ENCODE data around the gene ANKRD13B.

The ANKRD13B gene

DNA sequence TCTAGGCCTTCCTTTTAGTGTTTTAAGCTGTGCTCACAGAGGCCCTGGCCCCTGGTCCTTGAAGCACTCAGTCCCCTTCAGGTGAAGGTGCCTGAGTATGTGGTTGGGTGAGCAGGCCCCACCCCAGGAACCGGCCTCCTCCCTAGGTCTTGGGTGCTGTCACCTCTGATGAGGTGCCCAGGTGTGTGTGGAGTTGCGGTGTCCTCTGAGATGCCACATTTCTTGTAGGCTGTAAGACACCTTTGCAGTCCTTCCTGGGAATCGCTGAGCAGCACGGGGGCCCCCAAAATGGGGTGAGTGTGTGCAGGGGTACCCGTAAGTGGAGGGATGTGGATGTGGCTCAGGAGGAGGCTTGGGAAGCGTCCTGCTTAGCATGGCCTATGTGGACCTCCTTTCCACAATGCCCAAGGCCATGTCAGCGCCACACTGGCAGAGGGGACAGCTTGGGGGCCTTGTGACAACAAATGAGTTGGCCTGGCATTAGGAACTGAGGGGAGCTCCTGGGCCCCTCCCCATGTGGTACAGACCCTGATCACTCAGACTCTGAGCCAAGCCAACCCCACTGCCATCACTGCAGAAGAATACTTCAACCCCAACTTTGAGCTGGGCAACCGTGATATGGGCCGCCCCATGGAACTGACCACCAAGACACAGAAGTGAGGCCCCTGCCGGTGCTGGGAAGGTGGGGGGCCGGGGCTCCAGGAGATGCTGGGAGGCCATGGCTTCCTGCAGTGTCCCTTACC, 18.6 kb downstream of the ANKRD13B start:
- Mint-ChIP-seq H3K4me3 (no peak overlapping the region), H3K9me3 (no peaks in the 10 kb centered on the region), H3K27me3 (no peaks in the 10 kb centered on the region), H3K4me1 (peaks cover 18% of the 10 kb centered on the region), H3K27ac (no peak overlapping the region), H3K36me3 (no peaks in the 10 kb centered on the region)
- ATAC-seq (ENCODE audit: low read depth) (no peak), DNase-seq (ENCODE audit: low spot score in 2 of 2) (no peak)

GRCh38 chr17:29612094-29612403, 19.1 kb downstream of the ANKRD13B start:
- H3K9me3 Mint-ChIP-seq, result no peaks in the 10 kb centered on the region
- ATAC-seq (ENCODE audit: low read depth), result no peak

GRCh38 chr17:29612404-29613280, 19.7 kb downstream of the ANKRD13B start:
- peaks cover 29% of the 10 kb centered on the region for H3K4me1 Mint-ChIP-seq
- no peak for ATAC-seq (ENCODE audit: low read depth)
- no peak for DNase-seq (ENCODE audit: low spot score in 2 of 2)
- H3K36me3 Mint-ChIP-seq, result no peaks in the 10 kb centered on the region
- H3K4me3 Mint-ChIP-seq, result peak overlapping the region; percentile 72
- H3K27me3 Mint-ChIP-seq, result no peaks in the 10 kb centered on the region
- H3K27ac Mint-ChIP-seq, result no peak overlapping the region
- no peaks in the 10 kb centered on the region for H3K9me3 Mint-ChIP-seq

More at GRCh38 chr17:29612094-29612403, 19.1 kb downstream of the ANKRD13B start:
- Mint-ChIP-seq H3K4me3 (no peak overlapping the region), H3K4me1 (peaks cover 24% of the 10 kb centered on the region), H3K27ac (no peak overlapping the region), H3K27me3 (no peaks in the 10 kb centered on the region), H3K36me3 (no peaks in the 10 kb centered on the region)
- no peak for DNase-seq (ENCODE audit: low spot score in 2 of 2)

- peak; percentile 40 for ATAC-seq (ENCODE audit: low read depth)
- H3K27ac Mint-ChIP-seq, result no peak overlapping the region
- no peaks in the 10 kb centered on the region for H3K9me3 Mint-ChIP-seq
Observed at GRCh38 chr17:29613352-29613837, 20.5 kb downstream of the ANKRD13B start.

GRCh38 chr17:29613856-29614255, 20.9 kb downstream of the ANKRD13B start:
- Mint-ChIP-seq H3K4me3 (peak overlapping the region; percentile 69), H3K9me3 (no peaks in the 10 kb centered on the region), H3K27me3 (no peaks in the 10 kb centered on the region), H3K27ac (no peak overlapping the region), H3K4me1 (peaks cover 29% of the 10 kb centered on the region), H3K36me3 (no peaks in the 10 kb centered on the region)
- no peak for ATAC-seq (ENCODE audit: low read depth)
- no peak for DNase-seq (ENCODE audit: low spot score in 2 of 2)

More at GRCh38 chr17:29613352-29613837, 20.5 kb downstream of the ANKRD13B start:
- DNase-seq (ENCODE audit: low spot score in 2 of 2), result peak; percentile 91 to 97
- H3K4me3 Mint-ChIP-seq, result peak overlapping the region; percentile 69
- peaks cover 29% of the 10 kb centered on the region for H3K4me1 Mint-ChIP-seq
- no peaks in the 10 kb centered on the region for H3K27me3 Mint-ChIP-seq
- no peaks in the 10 kb centered on the region for H3K36me3 Mint-ChIP-seq

DNA sequence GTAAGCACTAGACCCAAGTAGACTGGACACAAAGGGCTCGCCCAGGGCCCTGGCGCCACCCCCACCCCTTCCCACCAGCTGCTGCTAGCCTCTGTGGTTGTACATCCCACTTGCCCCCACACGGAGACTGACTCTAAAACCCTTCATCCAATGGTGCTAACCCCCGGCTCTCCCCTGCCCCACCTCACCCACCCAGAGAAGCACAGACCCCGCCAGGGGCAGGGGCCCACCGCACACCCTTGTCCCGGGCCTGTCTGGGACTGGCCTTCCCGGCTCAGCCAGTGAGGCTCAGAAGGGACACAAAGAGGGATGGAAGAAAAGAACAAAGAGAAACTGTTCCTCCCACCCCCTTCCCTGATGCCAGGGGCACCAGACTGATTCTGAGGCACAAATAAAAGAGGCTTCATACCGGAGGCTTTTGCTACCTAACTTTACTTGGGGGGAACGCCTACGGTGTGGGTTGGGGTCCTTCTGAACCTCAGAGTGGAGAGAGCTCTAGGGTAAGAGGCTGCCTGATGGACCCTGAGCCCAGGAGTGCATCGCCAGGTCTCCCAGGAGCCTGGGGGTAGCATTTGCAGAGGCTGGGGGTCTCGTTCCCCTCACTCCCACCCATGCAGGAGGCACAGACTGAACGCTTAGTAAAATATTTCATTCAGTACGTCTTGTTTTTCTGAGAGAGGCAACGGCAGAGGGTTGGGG, 21.6 kb downstream of the ANKRD13B start:
- H3K4me1 Mint-ChIP-seq, result peaks cover 29% of the 10 kb centered on the region
- no peaks in the 10 kb centered on the region for H3K27me3 Mint-ChIP-seq
- H3K36me3 Mint-ChIP-seq, result no peaks in the 10 kb centered on the region
- H3K9me3 Mint-ChIP-seq, result no peaks in the 10 kb centered on the region
- peak overlapping the region; percentile 75 for H3K4me3 Mint-ChIP-seq
- no peak for ATAC-seq (ENCODE audit: low read depth)
- no peak overlapping the region for H3K27ac Mint-ChIP-seq
- DNase-seq (ENCODE audit: low spot score in 2 of 2), result no peak

- H3K4me3 Mint-ChIP-seq, result peak overlapping the region; percentile 75
- ATAC-seq (ENCODE audit: low read depth) (peak; percentile 15), DNase-seq (ENCODE audit: low spot score in 2 of 2) (no peak)
Observed at GRCh38 chr17:29615048-29615385, 22.1 kb downstream of the ANKRD13B start.

GRCh38 chr17:29615492-29616299, 22.8 kb downstream of the ANKRD13B start:
- ATAC-seq (ENCODE audit: low read depth), result peak; percentile 61
- Mint-ChIP-seq H3K4me1 (peaks cover 29% of the 10 kb centered on the region), H3K27me3 (no peaks in the 10 kb centered on the region), H3K36me3 (no peaks in the 10 kb centered on the region), H3K4me3 (peak overlapping the region; percentile 75), H3K27ac (no peak overlapping the region), H3K9me3 (no peaks in the 10 kb centered on the region)
- DNase-seq (ENCODE audit: low spot score in 2 of 2), result peak; percentile 75 to 83

More at GRCh38 chr17:29615048-29615385, 22.1 kb downstream of the ANKRD13B start:
- no peak overlapping the region for H3K27ac Mint-ChIP-seq
- H3K9me3 Mint-ChIP-seq, result no peaks in the 10 kb centered on the region
- no peaks in the 10 kb centered on the region for H3K27me3 Mint-ChIP-seq
- no peaks in the 10 kb centered on the region for H3K36me3 Mint-ChIP-seq
- H3K4me1 Mint-ChIP-seq, result peaks cover 29% of the 10 kb centered on the region

- H3K27me3 Mint-ChIP-seq, result no peaks in the 10 kb centered on the region
- H3K27ac Mint-ChIP-seq, result peak overlapping the region; percentile 32
- H3K36me3 Mint-ChIP-seq, result no peaks in the 10 kb centered on the region
- H3K4me3 Mint-ChIP-seq, result peak overlapping the region; percentile 75
- DNase-seq (ENCODE audit: low spot score in 2 of 2), result peak in 1 of 2 donors; percentile 35
- ATAC-seq (ENCODE audit: low read depth), result no peak
- H3K4me1 Mint-ChIP-seq, result peaks cover 29% of the 10 kb centered on the region
- no peaks in the 10 kb centered on the region for H3K9me3 Mint-ChIP-seq
Observed at GRCh38 chr17:29616300-29617048, 23.5 kb downstream of the ANKRD13B start.

- Mint-ChIP-seq H3K4me1 (peaks cover 31% of the 10 kb centered on the region), H3K4me3 (peak overlapping the region; percentile 75), H3K9me3 (no peaks in the 10 kb centered on the region), H3K27me3 (no peaks in the 10 kb centered on the region), H3K27ac (peak overlapping the region; percentile 32), H3K36me3 (no peaks in the 10 kb centered on the region)
- peak; percentile 85 for DNase-seq (ENCODE audit: low spot score in 2 of 2)
- peak; percentile 70 for ATAC-seq (ENCODE audit: low read depth)
Observed at GRCh38 chr17:29617125-29617480, 24.2 kb downstream of the ANKRD13B start.

GRCh38 chr17:29617481-29618271, 24.7 kb downstream of the ANKRD13B start:
- peaks cover 33% of the 10 kb centered on the region for H3K4me1 Mint-ChIP-seq
- DNase-seq (ENCODE audit: low spot score in 2 of 2), result peak; percentile 83 to 89

GRCh38 chr17:29618272-29619065, 25.5 kb downstream of the ANKRD13B start:
- peaks cover 36% of the 10 kb centered on the region for H3K4me1 Mint-ChIP-seq
- H3K9me3 Mint-ChIP-seq, result no peaks in the 10 kb centered on the region
- DNase-seq (ENCODE audit: low spot score in 2 of 2), result no peak
- no peak for ATAC-seq (ENCODE audit: low read depth)
- no peaks in the 10 kb centered on the region for H3K27me3 Mint-ChIP-seq
- peak overlapping the region; percentile 41 for H3K4me3 Mint-ChIP-seq
- no peaks in the 10 kb centered on the region for H3K36me3 Mint-ChIP-seq
- H3K27ac Mint-ChIP-seq, result no peak overlapping the region

More at GRCh38 chr17:29617481-29618271, 24.7 kb downstream of the ANKRD13B start:
- Mint-ChIP-seq H3K27me3 (no peaks in the 10 kb centered on the region), H3K36me3 (no peaks in the 10 kb centered on the region), H3K9me3 (no peaks in the 10 kb centered on the region), H3K4me3 (peak overlapping the region; percentile 75), H3K27ac (peak overlapping the region; percentile 32)
- peak; percentile 57 for ATAC-seq (ENCODE audit: low read depth)

Measured in memory B cell (primary cell).